ENCODE data around the gene NALCN.

NALCN gene

DNA sequence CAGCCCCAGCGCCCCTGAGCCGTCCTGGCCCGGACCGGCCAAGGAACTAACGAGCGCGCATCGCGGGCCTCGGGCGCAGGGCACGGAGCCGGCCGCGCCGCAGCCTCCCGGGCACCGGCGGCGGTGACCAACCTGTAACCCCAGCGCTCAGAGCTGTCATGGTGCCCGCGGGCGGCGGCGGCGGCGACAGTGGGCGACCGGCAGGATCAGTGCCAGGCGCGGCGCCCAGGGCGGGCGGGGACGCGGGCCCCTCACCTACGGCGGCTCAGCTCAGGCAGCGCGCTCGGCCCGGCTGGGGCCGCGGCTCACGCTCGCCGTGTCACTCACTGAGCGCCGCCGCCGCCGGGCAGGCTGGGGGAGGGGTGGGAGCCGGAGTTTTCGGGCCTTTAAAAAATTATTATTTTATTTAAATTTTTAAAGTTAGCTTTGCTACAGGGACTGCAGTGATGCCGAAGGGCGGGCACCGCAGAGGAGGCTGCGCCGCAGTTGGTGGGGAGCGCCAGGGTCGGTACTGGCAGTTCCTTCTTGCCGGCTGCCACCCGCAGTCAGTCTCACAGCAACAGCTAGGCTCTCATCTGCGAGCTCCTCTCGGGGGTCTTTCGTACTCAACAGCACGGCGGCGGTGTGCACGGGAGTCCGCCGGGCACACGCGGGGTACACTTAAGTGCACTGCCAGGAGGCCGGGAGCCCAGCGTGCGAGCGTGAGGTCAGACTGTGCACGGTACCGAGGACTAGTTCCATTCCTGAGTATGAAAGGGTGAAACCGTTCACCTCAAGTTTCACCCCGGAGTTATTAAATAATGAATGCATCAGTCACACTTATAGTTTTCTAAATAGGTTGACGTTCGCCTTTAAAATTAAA, at the start of gene NALCN:
TSS of gene NALCN (minus strand) at position 328 of the 862 bp plus-strand sequence. CDS start 17,382 bp downstream, outside the sequence.
- DNase-seq (ENCODE audit: low read depth) = peak; percentile 24

DNA sequence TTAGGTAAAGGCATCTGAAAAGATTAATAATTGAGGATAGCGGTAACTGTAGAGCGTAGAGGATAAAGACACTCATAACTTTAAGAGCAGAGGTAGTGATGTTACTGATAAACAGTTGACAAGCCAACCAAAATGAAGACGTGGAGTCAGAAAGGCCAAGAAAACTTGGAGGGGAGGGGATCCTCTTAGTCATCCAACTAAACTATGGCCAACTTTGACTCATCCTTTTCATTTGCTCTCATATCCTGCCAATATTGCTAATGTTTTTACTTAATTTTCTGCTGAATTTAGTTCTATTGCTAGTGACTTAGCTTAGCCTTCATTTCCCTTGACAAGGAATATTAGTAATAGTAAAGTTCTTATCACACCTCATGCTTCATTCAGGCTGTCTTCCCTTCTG, 49.6 kb upstream of the NALCN start:
- DNase-seq (ENCODE audit: low read depth) = peak; percentile 76

DNA sequence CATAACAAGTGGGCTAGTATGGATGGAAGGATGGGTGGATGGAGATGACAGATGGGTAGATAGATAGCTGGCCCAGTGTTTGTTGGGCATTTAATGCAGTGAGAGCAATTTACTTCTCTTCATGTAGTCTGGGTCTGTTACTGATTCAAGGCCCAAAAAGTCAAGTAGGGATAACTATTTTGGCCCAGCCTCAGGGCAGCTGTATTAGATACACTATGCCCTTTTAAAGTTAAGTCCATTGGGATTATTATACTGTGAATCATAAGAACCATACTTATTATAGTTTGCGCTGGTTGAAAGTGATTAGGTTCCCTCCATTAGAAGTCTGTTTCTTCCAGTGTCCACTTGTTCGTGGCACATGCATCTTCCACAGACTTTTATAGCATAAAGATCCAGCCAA, 40.9 kb upstream of the NALCN start:
- DNase-seq (ENCODE audit: low read depth) = no peak

DNA sequence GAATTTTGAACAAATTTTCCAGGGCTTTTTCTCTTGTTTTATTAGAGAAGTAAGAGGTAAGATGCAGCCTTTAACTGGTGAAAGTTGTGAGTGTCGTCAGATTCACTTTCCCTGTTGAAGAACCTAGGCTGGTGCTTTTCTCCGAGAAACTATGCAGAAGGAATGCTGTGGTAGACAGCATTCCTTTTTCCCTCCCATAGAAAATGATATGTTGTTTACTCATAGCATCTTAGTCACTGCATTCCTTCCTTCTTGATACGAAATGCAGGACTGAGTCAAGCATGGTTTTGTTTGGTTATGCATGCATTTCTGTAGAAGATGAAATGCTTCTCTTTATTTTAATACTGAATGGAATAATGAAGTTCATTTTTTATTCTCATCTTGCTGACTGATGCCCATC, 39.6 kb upstream of the NALCN start:
- DNase-seq (ENCODE audit: low read depth) = peak; percentile 98

DNA sequence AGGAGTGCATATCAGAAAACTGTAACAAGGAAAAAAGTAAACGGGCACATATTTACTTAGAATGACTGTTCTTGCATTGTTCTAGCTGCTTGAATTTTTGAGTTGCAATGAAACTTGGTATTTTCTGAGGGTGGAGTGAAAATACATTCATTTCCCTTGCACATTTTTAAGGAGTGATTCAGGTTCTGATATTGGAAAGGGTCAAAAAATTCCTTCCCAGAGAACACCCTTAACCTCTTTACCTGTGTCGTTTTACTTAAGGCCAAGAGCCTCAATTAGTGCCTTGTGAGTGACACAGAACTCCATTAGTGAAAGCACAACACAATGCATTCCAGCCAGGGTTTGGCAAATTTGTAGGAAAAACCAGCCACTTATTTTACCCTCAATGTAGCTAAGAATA, 38.5 kb upstream of the NALCN start:
- peak; percentile 57 for DNase-seq (ENCODE audit: low read depth)

DNA sequence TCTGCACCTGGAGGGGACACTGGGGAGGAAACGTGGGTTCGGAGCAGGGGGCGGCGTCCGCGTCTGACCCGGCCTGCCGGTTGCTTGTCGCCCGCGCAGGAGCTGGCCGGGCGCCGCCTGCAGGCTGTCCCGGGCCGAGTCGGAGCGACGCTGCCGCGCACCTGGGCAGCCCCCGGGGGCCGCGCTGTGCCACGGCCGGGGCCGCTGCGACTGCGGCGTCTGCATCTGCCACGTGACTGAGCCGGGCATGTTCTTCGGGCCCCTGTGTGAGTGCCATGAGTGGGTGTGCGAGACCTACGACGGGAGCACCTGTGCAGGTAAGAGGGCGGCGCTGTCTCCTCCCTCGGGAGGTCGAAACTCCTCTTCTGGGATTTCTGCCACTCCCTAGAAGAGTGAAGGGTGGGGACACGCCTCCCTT, 37.5 kb upstream of the NALCN start:
- DNase-seq (ENCODE audit: low read depth) = no peak

DNA sequence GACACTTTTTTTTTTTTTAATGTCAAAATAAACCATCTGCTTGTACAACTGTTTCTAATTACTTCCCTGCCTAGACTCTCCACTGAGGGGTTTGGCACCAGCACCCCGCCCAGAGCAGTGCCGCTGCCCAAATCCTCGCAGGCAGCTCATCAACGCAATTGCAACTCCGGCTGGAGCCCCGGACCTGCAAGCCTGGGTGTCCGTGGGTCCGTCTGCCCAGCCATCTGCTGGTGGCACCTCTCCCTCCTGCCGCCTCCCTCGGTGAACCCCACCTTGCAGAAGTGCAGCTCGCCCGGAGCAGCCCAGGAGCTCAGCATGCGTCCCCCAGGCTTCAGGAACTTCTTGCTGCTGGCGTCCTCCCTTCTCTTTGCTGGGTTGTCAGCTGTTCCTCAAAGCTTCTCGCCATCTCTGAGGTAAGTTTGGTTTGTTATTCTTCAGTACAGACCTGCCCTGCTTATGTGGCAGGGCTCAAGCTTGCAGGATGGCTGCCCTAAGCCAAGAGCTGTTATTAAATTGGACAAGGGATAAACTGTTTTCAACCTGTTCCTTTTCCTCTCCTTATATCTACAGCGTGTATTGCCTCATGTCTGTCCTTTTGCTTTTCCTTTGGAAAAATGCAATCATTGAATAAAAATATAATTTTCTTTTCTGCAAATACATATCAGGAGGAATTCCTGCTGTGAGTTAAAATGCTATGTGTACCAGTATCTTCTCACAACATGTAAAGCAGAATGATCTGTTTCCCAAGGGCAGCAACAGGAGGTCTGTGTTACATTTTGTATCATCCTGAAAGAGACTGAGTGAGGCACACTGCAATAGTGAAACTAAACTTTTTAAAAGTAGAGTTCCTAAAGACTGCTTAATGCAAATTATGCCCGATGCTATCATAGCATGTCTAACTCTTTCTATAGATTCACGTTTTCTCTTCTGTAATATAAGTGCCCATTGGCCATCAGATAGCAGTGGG, 36.5 kb upstream of the NALCN start, which contains the start of gene ITGBL1:
TSS of gene ITGBL1 (plus strand) at position 157 of the 967 bp plus-strand sequence. CDS start at position 316, 159 bp downstream.
- DNase-seq (ENCODE audit: low read depth) = peak; percentile 54

DNA sequence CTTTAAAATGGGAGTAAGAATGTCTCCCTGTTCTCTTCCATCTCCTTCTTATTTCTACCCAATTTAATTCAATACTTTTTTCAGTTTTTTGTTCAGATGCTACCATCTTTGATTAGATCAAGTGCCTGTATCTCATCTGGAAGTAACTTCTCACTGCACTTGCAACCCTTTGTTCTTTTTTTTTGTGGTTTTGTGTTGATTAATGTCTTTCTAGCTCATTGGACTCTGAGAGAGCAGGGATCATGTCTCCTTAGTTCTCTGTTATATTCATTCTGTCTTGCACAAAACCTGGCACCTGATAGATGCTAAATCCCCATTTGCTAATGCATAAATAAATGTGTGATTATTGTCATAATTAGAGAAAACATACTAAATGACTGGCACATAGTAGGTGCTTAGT, 35.3 kb upstream of the NALCN start:
- DNase-seq (ENCODE audit: low read depth) = no peak

DNA sequence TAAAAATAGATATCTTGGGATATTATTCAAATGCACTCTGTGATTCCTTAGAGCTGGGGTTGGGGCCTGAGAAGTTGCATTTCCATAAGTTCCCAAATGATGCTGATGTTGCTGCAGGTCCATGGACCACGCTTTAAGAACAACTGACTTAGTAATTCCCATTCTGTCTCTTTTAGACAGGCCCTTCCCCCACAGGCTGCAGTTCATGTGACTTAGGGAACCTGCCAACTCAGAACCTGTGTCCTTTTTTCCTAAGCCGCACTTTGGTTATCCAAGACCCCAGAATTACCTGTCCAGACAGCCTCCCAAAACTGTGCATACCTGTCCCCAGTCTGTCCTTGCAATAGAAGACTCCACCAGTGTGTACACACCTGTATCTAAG, 34.4 kb upstream of the NALCN start:
- DNase-seq (ENCODE audit: low read depth) = no peak

DNA sequence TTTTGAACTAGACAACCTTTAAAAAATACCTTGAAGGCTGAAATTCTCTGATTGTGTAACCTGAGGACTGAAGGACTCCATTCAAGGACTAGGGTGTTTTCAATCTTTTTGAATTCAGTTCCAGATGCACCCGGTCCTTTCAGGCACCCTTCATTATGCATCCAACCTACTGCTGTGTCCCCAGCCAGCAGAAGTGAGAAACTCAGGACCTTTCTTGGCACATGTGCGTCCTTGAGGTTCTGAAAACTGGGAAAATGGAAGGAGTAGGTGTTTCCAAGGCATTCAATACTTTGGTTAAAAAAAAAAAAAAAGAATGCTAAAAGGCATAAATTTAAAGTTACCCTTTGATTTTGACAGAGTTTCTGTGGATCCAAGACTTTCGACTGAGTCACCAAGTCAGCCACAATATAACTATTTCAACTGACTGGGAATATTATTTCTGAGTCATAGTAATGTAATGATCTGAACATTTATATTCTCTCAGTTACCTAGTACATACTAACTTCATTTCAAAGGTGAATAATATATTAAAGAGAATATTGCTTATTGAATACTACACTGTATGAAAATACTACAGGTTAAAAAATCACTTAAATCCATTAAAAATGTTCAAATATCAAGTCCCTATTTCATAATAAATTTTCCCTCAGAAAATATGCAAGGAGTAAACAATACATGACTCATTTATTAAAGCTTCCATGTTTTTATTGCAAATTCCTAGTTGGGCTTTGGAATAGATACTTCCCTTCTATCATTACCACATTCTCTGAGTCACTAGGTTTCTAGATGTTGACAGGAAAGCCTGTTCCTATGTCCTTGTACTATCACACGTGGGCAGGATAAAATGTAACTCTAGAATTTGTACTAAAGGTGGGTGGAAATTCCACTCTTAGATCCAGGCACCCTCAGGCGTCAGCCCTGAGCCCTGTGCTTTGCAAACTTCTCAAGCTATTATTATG, 33.8 kb upstream of the NALCN start:
- DNase-seq (ENCODE audit: low read depth) = peak; percentile 89

DNA sequence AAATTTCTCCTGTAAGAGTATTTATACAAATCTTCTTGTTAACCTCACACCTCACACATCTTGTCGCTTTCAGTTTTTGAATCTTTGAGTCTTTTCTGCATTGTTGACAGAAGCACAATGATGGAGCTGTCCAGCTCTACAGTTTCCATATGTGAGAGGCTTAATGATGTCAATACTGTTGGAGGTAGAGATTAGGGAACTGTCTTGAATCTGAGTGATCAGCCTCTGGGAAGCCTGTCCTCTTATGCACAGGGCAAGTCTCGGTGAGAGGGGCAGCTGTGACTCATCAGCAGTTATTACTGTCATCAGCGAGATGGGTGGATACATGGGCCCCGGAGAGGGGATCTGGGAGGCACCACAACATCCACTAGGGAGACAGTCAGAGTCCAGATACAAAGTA, 31.5 kb upstream of the NALCN start:
- peak; percentile 40 for DNase-seq (ENCODE audit: low read depth)

DNA sequence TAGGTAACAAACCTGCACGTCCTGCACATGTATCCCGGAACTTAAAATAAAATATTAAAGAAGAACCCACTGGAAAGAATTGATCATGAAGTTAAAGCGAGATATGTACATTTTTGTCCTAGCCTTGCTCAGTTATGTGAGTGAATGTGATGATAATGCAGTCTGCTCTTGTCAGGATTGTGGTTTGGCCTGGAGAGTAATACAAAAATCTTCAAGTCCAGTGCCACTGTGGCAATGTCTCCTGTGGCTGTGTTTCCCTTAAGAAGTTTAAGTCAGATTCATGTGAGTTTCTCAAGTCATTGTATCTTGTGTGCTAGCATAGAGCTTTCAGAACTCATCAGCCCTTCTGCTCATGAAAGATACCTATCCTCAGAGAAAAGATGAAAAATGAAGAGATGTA, 18.2 kb upstream of the NALCN start:
- DNase-seq (ENCODE audit: low read depth) = no peak

DNA sequence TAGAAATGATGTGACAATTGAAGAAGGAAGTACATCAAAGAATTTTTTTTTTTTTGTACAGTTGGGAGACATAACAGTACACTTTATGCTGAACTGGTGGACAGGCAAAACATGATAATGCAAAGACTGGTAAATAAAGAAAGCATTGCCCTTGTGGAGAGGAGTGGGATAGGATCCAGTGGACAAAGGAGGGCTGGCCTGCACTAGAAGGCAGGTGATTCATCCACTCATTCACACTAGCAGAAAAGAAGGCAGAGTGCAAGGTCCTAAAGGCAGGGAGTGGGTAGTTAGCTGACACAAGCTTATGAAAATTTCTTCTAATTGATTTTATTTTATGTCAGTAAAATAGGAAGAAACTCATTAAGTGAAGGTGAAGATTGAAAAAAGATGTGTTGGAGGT, 17.6 kb upstream of the NALCN start:
- no peak for DNase-seq (ENCODE audit: low read depth)

DNA sequence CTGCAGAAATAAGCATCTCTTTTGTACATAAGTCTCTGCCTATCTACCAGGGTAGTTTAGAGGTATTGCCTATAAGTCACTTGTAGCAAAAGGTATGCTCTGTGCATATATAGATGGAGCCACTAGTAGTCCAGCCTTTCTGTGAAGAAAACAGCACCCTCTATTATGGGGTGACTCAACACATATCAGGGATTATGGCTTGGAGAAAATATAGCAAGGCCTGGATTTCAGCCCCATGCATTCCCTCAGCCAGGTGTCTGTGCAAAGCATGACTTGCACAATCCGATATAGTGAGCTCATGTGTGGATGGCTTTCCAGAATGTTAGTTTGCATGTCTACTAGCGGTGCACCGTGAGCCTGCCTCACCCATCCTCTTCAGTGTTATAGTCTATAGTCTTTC, 13.4 kb upstream of the NALCN start:
- DNase-seq (ENCODE audit: low read depth) = peak; percentile 17

DNA sequence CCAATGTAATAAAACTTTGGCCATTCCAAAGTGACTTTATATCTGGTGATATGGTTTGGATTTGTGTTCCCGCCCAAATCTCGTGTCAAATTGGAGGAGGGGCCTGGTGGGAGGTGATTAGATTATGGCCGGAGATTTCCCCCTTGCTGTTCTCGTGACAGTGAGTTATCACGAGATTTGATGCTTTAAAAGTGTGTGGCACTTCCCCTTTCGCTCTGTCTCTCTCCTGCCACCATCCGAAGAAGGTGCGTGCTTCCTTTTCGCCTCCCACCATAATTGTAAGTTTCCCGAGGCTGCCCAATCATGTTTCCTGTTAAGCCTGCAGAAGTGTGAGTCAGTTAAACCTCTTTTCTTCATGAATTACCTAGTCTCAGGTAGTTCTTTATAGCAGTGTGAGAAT, 9.3 kb upstream of the NALCN start:
- no peak for DNase-seq (ENCODE audit: low read depth)

DNA sequence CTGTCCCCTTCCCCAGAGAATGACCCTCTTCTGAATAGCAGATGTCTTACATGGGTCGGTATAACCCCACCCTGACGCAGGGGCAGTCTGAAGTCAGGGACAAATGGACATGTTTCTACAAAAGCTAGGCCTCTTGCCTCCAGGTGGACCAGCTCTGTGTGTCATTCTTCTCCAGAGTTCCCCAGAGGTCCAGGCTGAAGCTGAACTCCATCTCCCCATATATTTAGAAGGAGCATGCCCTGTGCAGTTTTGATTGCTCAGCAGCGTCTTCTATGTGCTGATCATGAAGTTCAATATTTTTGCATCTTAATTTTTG, 8.8 kb upstream of the NALCN start:
- no peak for DNase-seq (ENCODE audit: low read depth)

DNA sequence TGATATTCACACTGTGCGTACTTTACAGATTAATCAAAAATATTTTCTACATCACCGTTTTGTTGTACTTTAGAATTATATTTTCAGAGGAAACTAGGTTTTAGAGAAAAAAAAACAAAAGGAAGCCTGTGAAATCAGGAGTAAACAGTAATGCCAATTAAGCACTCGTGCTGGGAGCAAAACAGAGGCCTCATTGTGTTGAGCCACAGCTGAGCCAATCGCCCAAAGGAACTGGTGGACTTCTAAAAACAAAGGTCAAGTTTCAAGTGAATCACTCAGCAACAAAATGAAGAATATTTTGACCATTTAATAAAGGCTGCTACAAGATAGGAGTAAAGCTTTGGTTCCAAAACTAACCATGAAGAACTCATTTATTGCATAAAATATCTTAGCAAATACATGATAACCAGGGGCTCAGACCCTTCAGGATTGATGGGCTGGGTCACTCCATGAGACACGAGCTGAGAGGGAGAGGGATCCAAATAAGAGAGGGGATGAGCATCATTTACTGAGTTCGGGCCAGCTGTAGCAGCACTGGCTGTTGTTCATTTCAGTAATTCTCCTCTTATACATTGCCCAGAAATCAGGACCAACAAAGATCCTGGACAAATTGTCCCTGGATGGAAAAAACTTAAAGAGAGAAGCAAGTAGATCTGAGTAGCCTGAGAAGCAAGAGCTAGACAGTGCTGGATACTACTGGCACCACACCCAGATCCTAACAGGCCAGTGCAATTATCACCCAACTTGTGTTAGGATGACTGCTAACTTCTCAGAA, 8.3 kb upstream of the NALCN start:
- peak; percentile 37 for DNase-seq (ENCODE audit: low read depth)

DNA sequence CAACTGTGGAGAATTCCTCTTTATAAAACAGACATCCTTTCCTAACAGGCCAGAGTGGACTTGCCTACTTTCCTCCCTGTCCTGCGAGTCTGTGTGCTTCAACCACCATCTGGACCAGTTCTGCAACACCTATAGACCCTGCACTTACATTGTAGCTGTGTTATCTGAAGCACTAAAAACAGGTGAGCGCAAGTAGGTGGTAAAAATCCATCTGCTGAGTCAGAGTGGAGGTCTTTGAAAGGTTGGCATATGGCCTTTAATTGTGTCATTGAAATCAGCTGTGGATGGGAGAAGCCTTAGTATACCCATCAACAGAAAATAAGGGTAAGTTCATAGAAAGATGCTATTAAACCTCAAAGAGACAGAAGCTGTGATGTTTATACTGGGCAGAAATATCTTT, 7.6 kb upstream of the NALCN start:
- no peak for DNase-seq (ENCODE audit: low read depth)

DNA sequence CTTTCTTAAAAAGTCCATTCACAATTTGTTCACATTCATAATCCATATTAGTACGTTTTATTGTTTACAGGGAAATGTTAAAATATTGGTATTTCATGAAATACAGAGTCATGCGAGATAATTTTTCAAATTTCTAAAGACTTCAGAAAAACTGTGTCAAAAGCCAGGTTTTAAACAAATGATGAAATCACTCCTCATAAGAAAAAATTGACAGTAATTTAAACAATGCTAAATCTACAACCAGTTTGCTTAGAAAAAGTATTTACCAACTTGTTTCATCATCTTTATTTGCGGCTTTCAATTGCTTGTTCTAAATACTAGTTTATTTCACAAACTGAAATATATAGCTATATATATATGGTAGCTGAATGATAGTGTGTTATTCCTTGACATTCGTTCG, 1.2 kb upstream of the NALCN start:
- no peak for DNase-seq (ENCODE audit: low read depth)

DNA sequence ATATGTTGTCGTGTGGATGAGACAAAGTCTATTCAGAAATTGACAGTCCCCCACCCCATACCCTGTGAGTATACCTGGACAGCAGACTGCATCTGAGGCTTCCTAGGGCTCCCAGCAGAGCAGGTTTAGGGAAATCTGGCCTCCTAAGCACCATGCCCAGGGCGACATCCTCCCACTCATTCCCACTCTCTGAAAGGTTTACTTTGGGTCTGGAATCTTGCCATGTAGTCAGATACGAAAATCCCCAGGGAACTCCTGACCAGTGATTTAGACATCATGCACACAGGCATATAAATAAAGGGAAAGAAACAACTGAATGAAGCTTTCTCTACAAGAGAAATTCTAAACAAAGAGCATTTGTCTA, 717 bp upstream of the NALCN start:
- peak; percentile 67 for DNase-seq (ENCODE audit: low read depth)

All from iris pigment epithelial cell (primary cell).